ENCODE data around the gene TRIO.

Gene TRIO

GRCh38 chr5:14450018-14450524 is 306.9 kb downstream of the TRIO start:
- ChIA-PET POLR2A (ENCODE audit: low non-redundant PET) (no interaction called here), CTCF (interaction anchor here (0.7 kb wide), 1 partner anchor 136 kb away, joined by 6 read pairs; no protein-coding TSS in a partner anchor)
- no peak overlapping the region for H3K27ac ChIP-seq
- DNase-seq (ENCODE audit: low spot score): no peak
- no peak for TF ChIP-seq CTCF (conservative IDR thresholded peaks at IDR 0.05; ENCODE audit: low read depth)

- CTCF ChIA-PET: no interaction called here
- no peak overlapping the region for H3K27ac ChIP-seq
Measured at GRCh38 chr5:14450742-14451141, 307.6 kb downstream of the TRIO start.

GRCh38 chr5:14451871-14452270 is 308.7 kb downstream of the TRIO start:
- DNase-seq (ENCODE audit: low spot score): no peak
- H3K27ac ChIP-seq: no peak overlapping the region
- POLR2A ChIA-PET (ENCODE audit: low non-redundant PET): no interaction called here
- TF ChIP-seq CTCF (conservative IDR thresholded peaks at IDR 0.05; ENCODE audit: low read depth): no peak
- CTCF ChIA-PET: no interaction called here

More at GRCh38 chr5:14450742-14451141, 307.6 kb downstream of the TRIO start:
- no peak for TF ChIP-seq CTCF (conservative IDR thresholded peaks at IDR 0.05; ENCODE audit: low read depth)
- DNase-seq (ENCODE audit: low spot score): no peak
- POLR2A ChIA-PET (ENCODE audit: low non-redundant PET): no interaction called here

GRCh38 chr5:14452685-14453454 is 309.7 kb downstream of the TRIO start:
- ChIA-PET CTCF (no interaction called here), POLR2A (ENCODE audit: low non-redundant PET) (no interaction called here)
- no peak for DNase-seq (ENCODE audit: low spot score)
- no peak overlapping the region for H3K27ac ChIP-seq
- TF ChIP-seq CTCF (conservative IDR thresholded peaks at IDR 0.05; ENCODE audit: low read depth): no peak

GRCh38 chr5:14453481-14453880 is 310.3 kb downstream of the TRIO start:
- no peak for TF ChIP-seq CTCF (conservative IDR thresholded peaks at IDR 0.05; ENCODE audit: low read depth)

GRCh38 chr5:14455814-14456321 is 312.7 kb downstream of the TRIO start:
- TF ChIP-seq CTCF (conservative IDR thresholded peaks at IDR 0.05; ENCODE audit: low read depth): no peak
- DNase-seq (ENCODE audit: low spot score): no peak
- CTCF ChIA-PET: interaction anchor here (0.6 kb wide), 1 partner anchor 193 kb away, joined by 3 read pairs; no protein-coding TSS in a partner anchor
- H3K27ac ChIP-seq: no peak overlapping the region
- POLR2A ChIA-PET (ENCODE audit: low non-redundant PET): no interaction called here

More at GRCh38 chr5:14453481-14453880, 310.3 kb downstream of the TRIO start:
- no peak for DNase-seq (ENCODE audit: low spot score)
- no peak overlapping the region for H3K27ac ChIP-seq
- CTCF ChIA-PET: no interaction called here
- POLR2A ChIA-PET (ENCODE audit: low non-redundant PET): no interaction called here

All from RWPE1 (cell line).